Measurements from ENCODE around the gene SDF2L1.

SDF2L1 gene

GRCh38 chr22:21661991-21662390 lies 19.9 kb downstream of the SDF2L1 start:
- Histone ChIP-seq H3K27ac (no peak overlapping the region), H3K4me3 (ENCODE audit: low read depth, low read length) (no peak overlapping the region), H3K36me3 (replicated peaks) (no peaks in the 10 kb centered on the region), H3K27me3 (replicated peaks) (peaks cover 5% of the 10 kb centered on the region)
- no peak for DNase-seq
- no peak for TF ChIP-seq CTCF (IDR thresholded peaks at IDR 0.05; ENCODE audit: low read depth, low read length, missing control alignments)
- in situ Hi-C loops (cut with HindIII; ENCODE audit: low pct_ligation_motif_present, low sequenced_read_pairs), result no loop called here

- H3K27ac ChIP-seq, result no peak overlapping the region
- TF ChIP-seq CTCF (IDR thresholded peaks at IDR 0.05; ENCODE audit: low read depth, low read length, missing control alignments), result no peak
- in situ Hi-C loops (cut with HindIII; ENCODE audit: low pct_ligation_motif_present, low sequenced_read_pairs), result no loop called here
- no peaks in the 10 kb centered on the region for H3K36me3 ChIP-seq (replicated peaks)
- DNase-seq, result no peak
- no peak overlapping the region for H3K4me3 ChIP-seq (ENCODE audit: low read depth, low read length)
- peaks cover 5% of the 10 kb centered on the region for H3K27me3 ChIP-seq (replicated peaks)
Measured at GRCh38 chr22:21663738-21664137, 21.6 kb downstream of the SDF2L1 start.

DNA sequence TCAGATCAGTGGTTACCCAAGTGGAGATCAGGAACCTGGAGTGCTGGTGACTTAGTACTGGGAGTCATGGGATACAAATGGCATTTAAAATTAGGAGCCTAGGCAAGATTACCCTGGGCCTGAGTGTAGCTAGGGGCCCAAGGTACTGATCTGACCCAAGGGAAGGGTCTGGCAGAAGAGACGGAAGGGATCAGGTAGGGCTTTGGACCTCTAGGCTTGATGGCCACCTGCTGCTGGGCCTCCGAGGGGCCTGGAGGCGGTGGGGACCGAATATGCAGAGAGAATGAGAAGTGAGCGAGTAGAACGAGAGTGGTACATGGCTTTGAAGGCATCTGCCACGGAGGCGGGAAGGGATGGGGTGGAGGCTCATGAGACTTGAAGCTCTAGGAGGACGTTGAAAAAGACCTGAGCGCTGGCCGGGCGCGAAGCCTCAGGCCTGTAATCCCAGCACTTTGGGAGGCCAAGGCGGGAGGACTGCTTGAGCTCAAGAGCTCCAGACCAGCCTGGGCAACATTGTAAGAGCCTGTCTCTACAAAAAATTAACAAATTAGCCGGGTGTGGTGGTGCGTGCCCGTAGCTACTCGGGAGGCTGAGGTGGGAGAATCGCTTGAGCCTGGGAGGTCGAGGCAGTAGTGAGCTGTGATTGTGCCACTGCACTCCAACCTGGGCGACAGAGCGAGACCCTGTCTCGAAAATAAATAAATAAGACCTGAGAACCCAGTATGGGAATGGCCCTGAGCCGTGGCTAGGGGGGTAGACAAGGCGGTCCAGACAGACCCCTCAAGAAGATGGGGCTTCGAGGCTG lies 23.1 kb downstream of the SDF2L1 start:
- DNase-seq, result no peak
- Histone ChIP-seq H3K4me3 (ENCODE audit: low read depth, low read length) (peak overlapping the region; percentile 96), H3K36me3 (replicated peaks) (peaks cover 3% of the 10 kb centered on the region), H3K27me3 (replicated peaks) (peaks cover 5% of the 10 kb centered on the region), H3K27ac (peak overlapping the region; percentile 83)
- no peak for TF ChIP-seq CTCF (IDR thresholded peaks at IDR 0.05; ENCODE audit: low read depth, low read length, missing control alignments)
- in situ Hi-C loops (cut with HindIII; ENCODE audit: low pct_ligation_motif_present, low sequenced_read_pairs), result no loop called here

- in situ Hi-C loops (cut with HindIII; ENCODE audit: low pct_ligation_motif_present, low sequenced_read_pairs), result no loop called here
- H3K27me3 ChIP-seq (replicated peaks), result no peaks in the 10 kb centered on the region
- no peak overlapping the region for H3K27ac ChIP-seq
- H3K4me3 ChIP-seq (ENCODE audit: low read depth, low read length), result peak overlapping the region; percentile 96
- TF ChIP-seq CTCF (IDR thresholded peaks at IDR 0.05; ENCODE audit: low read depth, low read length, missing control alignments), result no peak
- H3K36me3 ChIP-seq (replicated peaks), result peaks cover 17% of the 10 kb centered on the region
- DNase-seq, result no peak
Measured at GRCh38 chr22:21666786-21667185, 24.7 kb downstream of the SDF2L1 start.

DNA sequence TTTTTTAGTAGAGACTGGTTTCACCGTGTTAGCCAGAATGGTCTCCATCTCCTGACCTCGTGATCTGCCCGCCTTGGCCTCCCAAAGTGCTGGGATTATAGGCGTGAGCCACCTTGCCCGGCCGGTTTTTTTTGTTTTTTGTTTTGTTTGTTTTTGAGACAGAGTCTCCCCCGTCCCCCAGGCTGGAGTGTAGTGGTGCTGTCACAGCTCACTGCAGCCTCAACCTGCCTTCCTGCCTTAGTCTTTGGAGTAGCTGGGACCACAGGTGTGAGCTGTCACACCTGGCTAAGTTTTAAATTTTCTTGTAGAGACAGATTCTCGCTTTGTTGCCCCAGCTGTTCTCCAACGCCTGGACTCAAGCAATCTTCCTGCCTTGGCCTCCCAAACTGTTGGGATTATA lies 26.9 kb downstream of the SDF2L1 start:
- TF ChIP-seq CTCF (IDR thresholded peaks at IDR 0.05; ENCODE audit: low read depth, low read length, missing control alignments), result no peak
- Histone ChIP-seq H3K4me3 (ENCODE audit: low read depth, low read length) (no peak overlapping the region), H3K27ac (no peak overlapping the region), H3K27me3 (replicated peaks) (no peaks in the 10 kb centered on the region), H3K36me3 (replicated peaks) (peaks cover 40% of the 10 kb centered on the region)
- DNase-seq, result no peak
- in situ Hi-C loops (cut with HindIII; ENCODE audit: low pct_ligation_motif_present, low sequenced_read_pairs), result no loop called here

All from brain microvascular endothelial cell (primary cell).